ENCODE results near the gene STAB1. TPM values are rescaled to one million over a fixed set of nuclear protein-coding genes. Genes with fewer than 3 reads are reported as not detected.

The STAB1 gene
- total and polyA plus RNA-seq, 2 of the 8 experiments (the other 6 are each of a cell fraction or from before 2014, with no cell fraction given): 1.0 to 1.9 TPM

- no peak for TF ChIP-seq GTF2F1 (IDR thresholded peaks at IDR 0.05; ENCODE audit: borderline replicate concordance, low read depth, low read length)
Measured at GRCh38 chr3:52483577-52484381, 11.4 kb upstream of the STAB1 start (continued).
